ENCODE results near the gene AP2A2. TPM values are rescaled to one million over a fixed set of nuclear protein-coding genes. Genes with fewer than 3 reads are reported as not detected.

Gene AP2A2
- polyA plus RNA-seq, 3 donors, result 5.7 to 61.0 (median 8.2) TPM

DNA sequence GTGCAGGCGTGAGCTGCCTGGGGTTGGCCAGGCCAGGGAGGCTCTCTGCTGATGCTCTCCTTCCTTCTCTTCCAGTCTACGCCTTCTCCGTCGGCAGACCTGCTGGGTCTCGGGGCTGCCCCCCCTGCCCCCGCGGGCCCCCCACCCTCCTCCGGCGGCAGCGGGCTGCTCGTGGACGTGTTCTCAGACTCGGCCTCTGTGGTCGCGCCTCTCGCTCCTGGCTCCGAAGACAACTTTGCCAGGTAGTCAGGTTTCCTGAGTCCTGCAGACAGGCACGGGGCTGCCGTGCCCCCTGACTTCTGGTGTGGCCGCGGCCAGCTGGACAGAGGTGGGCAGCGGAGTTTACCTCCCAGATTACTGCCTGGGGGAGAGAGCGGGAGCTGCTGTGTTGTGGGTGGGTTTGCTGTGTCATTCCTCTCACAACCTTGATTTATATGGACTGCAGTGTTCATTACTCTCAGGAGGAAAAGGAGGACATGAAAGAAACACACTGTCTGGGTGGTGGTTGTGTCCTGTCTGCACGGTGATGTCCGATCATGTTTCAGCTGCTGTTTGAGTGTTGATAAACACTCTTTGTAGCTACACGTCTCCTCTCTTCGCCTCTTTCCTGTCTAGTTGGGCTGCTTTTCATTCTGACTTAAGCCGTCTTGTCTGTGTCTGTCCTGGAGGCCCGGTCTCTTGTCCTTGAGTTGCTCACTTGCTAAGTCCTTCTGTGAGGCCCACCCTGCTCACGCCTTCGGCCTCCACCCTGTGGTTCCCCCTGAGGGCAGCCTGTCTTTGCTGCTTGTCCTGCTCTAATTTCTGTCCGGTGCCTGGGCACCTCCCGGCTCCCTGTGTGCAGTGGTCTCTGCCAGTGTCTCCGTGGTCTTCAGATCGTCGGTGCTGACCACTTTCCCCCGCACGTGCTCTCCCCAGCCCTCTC is 74.9 kb downstream of the AP2A2 start:
- no peak for DNase-seq
- WGBS (ENCODE audit: insufficient coverage), result 97% methylated on average over 32 of the region's 38 CpGs
- Histone ChIP-seq H3K9ac (ENCODE audit: insufficient read depth, low read length, poor library complexity, severe bottlenecking) (no peak overlapping the region), H3K27me3 (ENCODE audit: control insufficient read depth in 2 of 2, insufficient read depth in 2 of 2, low read length in 2 of 2) (no peaks in the 10 kb centered on the region), H3K27ac (ENCODE audit: low read depth in 1 of 2, low read length in 2 of 2) (no peak overlapping the region), H2AFZ (ENCODE audit: insufficient read depth, low read depth, low read length, poor library complexity, severe bottlenecking) (no peak overlapping the region), H3K79me2 (ENCODE audit: insufficient read depth, low read length) (no peaks in the 10 kb centered on the region), H3K9me3 (replicated peaks in 1 of 2; ENCODE audit: control insufficient read depth in 1 of 2, insufficient read depth in 1 of 2, low read length in 2 of 2) (no peaks in the 10 kb centered on the region), H3K4me1 (ENCODE audit: control insufficient read depth in 1 of 2, insufficient read depth in 2 of 2, low read length in 2 of 2) (no peaks in the 10 kb centered on the region), H3K36me3 (replicated peaks in 1 of 2; ENCODE audit: control insufficient read depth in 1 of 2, insufficient read depth in 2 of 2, low read length in 2 of 2) (peaks cover 61 to 89% of the 10 kb centered on the region in 2 donors), H3K4me2 (replicated peaks; ENCODE audit: extremely low read depth, low read length, poor library complexity, severe bottlenecking) (no peak overlapping the region), H4K20me1 (ENCODE audit: insufficient read depth, low read length) (peaks cover 36% of the 10 kb centered on the region), H3K4me3 (replicated peaks in 1 of 3; ENCODE audit: low read depth in 2 of 3, low read length in 3 of 3) (no peak overlapping the region)
- intact Hi-C loops (cut with micrococcal nuclease), result no loop called here
- Mint-ChIP-seq H3K27ac (peak overlapping the region in 3 of 7 donors; percentile 35 to 70 (median 43)), H3K9me3 (no peaks in the 10 kb centered on the region), H3K4me1 (peaks cover 2% of the 10 kb centered on the region), H3K27me3 (ENCODE audit: low read depth in 3 of 3) (peaks cover 0 to 2% (median 1%) of the 10 kb centered on the region in 3 donors), H3K36me3 (peaks cover 61 to 97% of the 10 kb centered on the region in 2 donors), H3K4me3 (no peak overlapping the region)
- TF ChIP-seq, protein P1, sequence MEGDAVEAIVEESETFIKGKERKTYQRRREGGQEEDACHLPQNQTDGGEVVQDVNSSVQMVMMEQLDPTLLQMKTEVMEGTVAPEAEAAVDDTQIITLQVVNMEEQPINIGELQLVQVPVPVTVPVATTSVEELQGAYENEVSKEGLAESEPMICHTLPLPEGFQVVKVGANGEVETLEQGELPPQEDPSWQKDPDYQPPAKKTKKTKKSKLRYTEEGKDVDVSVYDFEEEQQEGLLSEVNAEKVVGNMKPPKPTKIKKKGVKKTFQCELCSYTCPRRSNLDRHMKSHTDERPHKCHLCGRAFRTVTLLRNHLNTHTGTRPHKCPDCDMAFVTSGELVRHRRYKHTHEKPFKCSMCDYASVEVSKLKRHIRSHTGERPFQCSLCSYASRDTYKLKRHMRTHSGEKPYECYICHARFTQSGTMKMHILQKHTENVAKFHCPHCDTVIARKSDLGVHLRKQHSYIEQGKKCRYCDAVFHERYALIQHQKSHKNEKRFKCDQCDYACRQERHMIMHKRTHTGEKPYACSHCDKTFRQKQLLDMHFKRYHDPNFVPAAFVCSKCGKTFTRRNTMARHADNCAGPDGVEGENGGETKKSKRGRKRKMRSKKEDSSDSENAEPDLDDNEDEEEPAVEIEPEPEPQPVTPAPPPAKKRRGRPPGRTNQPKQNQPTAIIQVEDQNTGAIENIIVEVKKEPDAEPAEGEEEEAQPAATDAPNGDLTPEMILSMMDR (IDR thresholded peaks at IDR 0.05), result no peak

DNA sequence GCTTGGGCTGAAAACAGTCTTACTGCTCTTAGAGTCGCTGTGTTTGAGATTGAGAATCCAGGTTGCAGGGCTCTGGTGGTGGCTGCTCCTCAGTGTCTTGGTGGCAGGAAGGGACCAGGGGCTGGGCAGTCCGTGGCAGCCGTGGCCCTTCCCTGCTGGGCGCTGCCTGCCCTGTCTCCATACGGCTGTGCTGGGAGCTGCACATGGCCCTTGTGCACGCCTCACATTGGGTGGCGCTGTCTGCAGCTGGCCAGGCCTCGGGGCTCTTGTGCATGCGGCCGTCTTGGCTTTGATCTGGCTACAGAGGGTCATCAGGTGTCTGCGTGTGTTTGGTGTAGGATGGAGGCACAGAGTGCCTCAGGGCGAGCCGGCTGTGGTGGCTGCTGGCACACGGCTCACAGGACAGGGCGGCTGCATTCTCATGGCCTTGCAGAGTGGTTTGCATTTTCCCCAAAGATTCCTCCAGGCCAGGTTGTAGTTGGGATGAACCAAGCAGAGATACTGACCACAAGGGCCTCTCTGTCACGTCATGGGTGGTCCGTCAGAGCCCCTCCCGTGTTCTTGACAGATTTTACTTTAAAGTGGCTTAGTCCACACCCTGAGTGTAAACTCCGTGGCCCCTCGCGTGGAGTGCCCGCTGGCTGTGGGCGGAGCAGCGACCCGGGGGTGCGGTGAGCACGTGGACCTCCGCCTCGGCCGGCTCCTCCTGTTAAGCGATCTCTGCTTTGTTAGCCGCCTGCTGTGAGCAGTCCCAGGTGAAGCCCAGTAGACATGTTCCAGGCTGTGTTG is 76.1 kb downstream of the AP2A2 start:
- H3K4me3 Mint-ChIP-seq, result no peak overlapping the region
- Histone ChIP-seq H3K4me3 (replicated peaks in 1 of 3; ENCODE audit: low read depth in 2 of 3, low read length in 3 of 3) (no peak overlapping the region), H3K4me2 (replicated peaks; ENCODE audit: extremely low read depth, low read length, poor library complexity, severe bottlenecking) (no peak overlapping the region), H2AFZ (ENCODE audit: insufficient read depth, low read depth, low read length, poor library complexity, severe bottlenecking) (no peak overlapping the region), H3K9me3 (replicated peaks in 1 of 2; ENCODE audit: control insufficient read depth in 1 of 2, insufficient read depth in 1 of 2, low read length in 2 of 2) (no peaks in the 10 kb centered on the region), H4K20me1 (ENCODE audit: insufficient read depth, low read length) (peaks cover 28% of the 10 kb centered on the region), H3K27ac (ENCODE audit: low read depth in 1 of 2, low read length in 2 of 2) (no peak overlapping the region), H3K36me3 (replicated peaks in 1 of 2; ENCODE audit: control insufficient read depth in 1 of 2, insufficient read depth in 2 of 2, low read length in 2 of 2) (peaks cover 63 to 89% of the 10 kb centered on the region in 2 donors), H3K79me2 (ENCODE audit: insufficient read depth, low read length) (no peaks in the 10 kb centered on the region), H3K27me3 (ENCODE audit: control insufficient read depth in 2 of 2, insufficient read depth in 2 of 2, low read length in 2 of 2) (no peaks in the 10 kb centered on the region), H3K4me1 (ENCODE audit: control insufficient read depth in 1 of 2, insufficient read depth in 2 of 2, low read length in 2 of 2) (no peaks in the 10 kb centered on the region), H3K9ac (ENCODE audit: insufficient read depth, low read length, poor library complexity, severe bottlenecking) (no peak overlapping the region)
- H3K27ac Mint-ChIP-seq, result no peak overlapping the region
- TF ChIP-seq, protein P1 (IDR thresholded peaks at IDR 0.05), result no peak
- H3K9me3 Mint-ChIP-seq, result no peaks in the 10 kb centered on the region
- H3K4me1 Mint-ChIP-seq, result no peaks in the 10 kb centered on the region
- 97% methylated on average over 32 of the region's 32 CpGs for WGBS (ENCODE audit: insufficient coverage)
- peaks cover 0 to 2% (median 0%) of the 10 kb centered on the region in 3 donors for H3K27me3 Mint-ChIP-seq (ENCODE audit: low read depth in 3 of 3)
- intact Hi-C loops (cut with micrococcal nuclease), result no loop called here
- DNase-seq, result no peak
- peaks cover 61 to 96% of the 10 kb centered on the region in 2 donors for H3K36me3 Mint-ChIP-seq

Measured in CD14-positive monocyte (primary cell).